Stimulated activated CD8-positive, alpha-beta memory T cell treated with anti-CD3 and anti-CD28 coated beads, Interleukin-15, amount 100 ng/mL, for 48 hours (primary cell): ENCODE measurements around the gene GPX3.

ENCODE experiments used
- DNase-seq, 2 donors: peaks; one replicate each; pipeline ENCODE4 v3.0.0-alpha.2; 2020; ENCODE audit warnings: low read depth in 2 of 2

GPX3 gene

GRCh38 chr5:151012862-151013261 is 7.5 kb upstream of the GPX3 start:
- no peak for DNase-seq

GRCh38 chr5:151014680-151015343 is 5.6 kb upstream of the GPX3 start:
- DNase-seq = no peak

GRCh38 chr5:151015974-151016587 is 4.3 kb upstream of the GPX3 start:
- no peak for DNase-seq

DNA sequence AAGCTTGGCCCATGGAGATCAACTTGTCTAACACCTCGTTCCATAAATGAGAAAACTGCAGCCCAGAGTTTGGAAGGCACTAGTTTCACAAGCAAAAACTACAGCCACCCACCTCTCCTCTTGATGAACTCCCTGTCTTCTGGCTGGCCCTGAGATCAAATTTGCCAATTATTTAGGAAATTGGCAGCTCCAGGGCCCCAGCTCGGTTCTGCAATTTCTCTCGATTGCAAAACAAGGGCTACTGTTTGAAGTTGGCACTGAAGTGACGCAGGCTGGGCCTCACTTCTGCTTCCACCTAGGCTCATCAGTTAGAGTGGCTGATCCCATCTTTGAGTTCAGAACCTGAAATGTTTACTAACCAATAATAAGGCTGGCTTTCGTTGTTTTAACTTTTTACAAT is 3.7 kb upstream of the GPX3 start:
- DNase-seq = no peak

GRCh38 chr5:151017897-151018296 is 2.5 kb upstream of the GPX3 start:
- no peak for DNase-seq

DNA sequence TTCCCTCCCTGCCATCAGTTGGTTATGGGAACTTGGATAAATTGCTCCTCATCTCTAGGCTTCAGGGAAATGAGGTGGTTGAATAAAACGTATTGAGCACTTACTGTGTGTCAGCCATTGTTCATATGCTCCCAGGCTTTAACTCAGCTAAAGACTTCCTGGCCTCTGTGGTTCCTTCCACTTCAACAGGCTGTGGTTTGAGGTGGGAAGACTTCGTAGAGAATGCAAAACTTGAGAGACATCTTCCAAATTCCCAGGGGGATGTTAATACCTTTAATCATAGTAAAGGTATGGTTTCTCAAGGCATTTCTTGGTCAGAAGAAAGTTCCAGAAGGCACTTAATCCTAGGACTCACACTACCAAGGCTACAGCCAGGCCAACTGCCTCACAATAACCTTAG is 1.5 kb upstream of the GPX3 start:
- DNase-seq = no peak

GRCh38 chr5:151019331-151019730 is 1.1 kb upstream of the GPX3 start:
- no peak for DNase-seq

GRCh38 chr5:151021746-151022145 is 1.4 kb downstream of the GPX3 start:
- no peak for DNase-seq

- no peak for DNase-seq
Observed at GRCh38 chr5:151022511-151023018, 2.2 kb downstream of the GPX3 start.

DNA sequence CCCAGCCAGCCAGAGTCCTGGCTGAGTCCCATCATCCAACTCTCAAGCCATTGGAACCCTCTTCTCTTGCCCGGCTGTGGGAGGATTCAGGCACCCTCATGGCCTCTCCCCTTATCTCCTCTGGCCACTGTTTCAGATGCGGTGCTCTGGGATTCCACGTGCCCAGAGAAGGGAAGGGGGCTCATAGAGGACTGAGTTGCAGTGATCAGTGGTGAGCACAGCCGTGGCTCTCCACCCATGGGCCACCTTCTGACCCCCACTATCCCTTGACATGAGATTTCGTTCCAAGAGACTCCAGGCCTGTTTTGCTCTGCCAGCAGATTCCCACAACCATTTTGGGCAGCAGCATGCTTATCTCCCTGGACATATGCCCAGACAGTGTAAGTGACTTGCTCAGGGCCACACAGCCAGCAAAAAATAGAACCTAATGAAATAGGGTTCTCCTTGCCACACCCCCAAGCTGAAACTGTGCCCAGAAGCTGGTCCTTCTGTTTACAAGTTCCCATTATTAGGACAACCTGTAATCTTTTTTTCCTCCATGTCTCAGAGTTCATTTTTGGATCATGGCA is 2.7 kb downstream of the GPX3 start:
- no peak for DNase-seq

DNA sequence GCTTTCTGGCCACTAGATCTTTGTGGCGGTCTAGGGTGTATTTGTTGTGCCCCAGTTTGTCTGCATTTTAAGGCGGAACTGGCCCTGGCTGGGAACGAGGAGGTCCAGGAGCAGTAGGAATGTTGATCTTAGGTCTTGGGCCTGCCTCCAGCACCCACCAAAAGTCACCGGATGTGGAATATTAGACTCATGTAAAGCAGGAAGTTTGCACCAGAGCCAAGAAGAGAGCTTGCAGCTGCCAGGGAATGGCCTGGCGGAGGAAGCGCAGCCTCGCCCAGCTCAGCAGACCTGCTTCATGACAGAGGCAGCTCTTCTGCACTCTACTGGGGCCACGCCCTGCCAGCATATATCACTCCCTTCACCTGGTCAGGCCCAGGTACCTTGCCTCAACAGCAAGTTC is 3.3 kb downstream of the GPX3 start:
- no peak for DNase-seq

DNA sequence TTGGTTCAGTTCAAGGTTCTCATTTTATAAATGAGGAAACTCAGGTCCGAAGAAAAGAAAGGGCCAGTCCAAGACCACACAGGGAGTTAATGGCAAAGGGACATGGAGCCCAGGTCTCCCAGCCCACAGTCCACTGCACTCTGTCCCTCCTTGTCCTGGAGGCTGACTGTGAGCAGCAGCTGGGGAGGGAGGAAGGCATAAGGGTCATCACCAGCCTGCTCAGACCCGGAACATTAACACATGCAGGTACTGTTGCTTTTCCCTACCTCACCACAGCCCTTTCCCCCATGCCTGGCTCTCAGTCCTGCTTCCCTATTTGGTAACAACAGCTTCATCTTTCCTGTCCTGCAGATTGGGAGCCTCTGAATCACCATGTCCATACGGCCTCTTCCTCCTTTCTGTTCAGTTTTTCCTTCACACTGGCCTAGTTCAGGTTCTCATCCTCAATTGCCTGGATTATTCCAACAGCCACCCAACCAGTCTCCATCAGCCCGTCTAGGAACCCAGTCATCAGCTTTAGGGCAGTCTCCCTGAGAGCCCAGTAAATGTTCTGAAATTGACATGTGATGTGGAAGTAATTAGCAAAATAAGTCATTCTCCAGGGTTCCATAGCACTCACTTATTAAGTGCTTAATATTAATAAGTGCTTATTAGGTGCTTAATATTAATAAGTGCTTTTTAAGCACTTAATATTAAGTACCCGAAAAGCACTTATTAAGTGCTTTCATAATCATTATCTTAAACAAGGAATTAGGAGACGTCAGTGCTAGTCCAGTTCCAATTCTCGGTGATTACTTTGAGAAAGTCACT is 4.3 kb downstream of the GPX3 start:
- no peak for DNase-seq

- no peak for DNase-seq
Observed at GRCh38 chr5:151025250-151025606, 4.8 kb downstream of the GPX3 start.

DNA sequence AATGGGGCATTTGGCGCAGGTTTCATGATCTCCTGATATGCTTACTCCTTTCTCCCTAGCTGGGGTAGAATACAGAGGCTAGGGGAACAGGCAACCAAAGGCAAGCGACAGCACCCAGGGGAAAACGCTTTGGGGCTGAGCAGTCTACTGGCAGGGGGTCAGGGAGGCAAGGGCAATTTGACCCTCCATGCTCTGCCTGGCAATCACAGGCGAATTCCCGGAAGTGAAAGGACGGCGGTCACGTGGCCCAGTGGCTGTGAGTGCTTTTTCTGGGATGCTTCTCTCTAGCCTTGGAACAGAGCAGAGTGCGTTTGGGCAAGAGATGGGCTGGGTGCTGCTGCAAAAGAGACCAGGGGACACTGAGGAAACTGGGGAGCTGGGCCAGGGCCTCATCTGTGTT is 5.7 kb downstream of the GPX3 start:
- no peak for DNase-seq

GRCh38 chr5:151026679-151027078 is 6.3 kb downstream of the GPX3 start:
- no peak for DNase-seq

- no peak for DNase-seq
Observed at GRCh38 chr5:151027961-151028479, 7.6 kb downstream of the GPX3 start.

DNA sequence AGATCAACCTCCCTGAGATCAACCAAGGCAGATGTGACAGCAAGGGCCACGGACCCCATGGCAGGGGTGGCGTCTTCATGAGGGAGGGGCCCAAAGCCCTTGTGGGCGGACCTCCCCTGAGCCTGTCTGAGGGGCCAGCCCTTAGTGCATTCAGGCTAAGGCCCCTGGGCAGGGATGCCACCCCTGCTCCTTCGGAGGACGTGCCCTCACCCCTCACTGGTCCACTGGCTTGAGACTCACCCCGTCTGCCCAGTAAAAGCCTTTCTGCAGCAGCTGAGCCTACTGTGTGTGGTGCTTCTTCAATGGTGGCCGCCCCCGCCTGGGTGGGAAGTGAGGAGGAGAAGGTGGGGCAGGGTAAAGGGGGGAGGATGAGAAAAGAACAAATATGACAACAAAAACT is 8.3 kb downstream of the GPX3 start:
- DNase-seq = no peak

GRCh38 chr5:151029179-151030055 is 9.0 kb downstream of the GPX3 start:
- no peak for DNase-seq

DNA sequence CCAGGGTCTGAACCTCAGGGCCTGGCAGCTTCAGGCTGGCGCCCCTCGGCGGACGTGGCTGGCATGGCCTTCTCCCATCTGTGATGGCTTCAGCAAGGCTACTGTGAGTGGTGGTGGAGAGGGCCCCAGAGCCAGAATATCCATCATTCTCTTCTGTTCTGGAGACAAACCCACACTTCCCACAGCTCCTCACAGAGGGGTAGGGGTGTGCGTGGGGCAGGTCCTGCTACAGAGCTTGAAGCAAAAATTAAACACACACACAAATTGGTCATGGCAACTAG is 9.6 kb downstream of the GPX3 start:
- DNase-seq = no peak

DNA sequence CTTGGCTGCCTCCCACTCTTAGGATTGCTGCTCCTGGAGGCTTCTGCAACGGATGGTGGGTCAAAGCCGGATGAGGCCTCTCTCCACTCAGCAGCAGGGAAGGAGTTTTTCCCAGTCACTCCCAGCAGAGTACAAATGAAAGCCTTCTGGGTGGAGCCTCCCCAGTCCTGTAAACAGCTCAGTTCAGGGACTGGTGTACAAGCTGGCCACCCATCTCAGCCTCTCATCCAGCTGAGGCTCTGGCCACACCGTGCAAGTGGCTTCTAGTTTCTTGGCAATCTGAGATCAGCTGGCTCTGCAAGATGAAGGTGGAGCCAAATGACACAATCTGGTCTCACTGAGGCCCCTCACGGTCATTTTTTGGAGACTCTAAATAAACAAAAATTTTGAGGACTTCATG is 10.0 kb downstream of the GPX3 start:
- no peak for DNase-seq

- no peak for DNase-seq
Observed at GRCh38 chr5:151031554-151031953, 11.2 kb downstream of the GPX3 start.
